Fibroblast of skin of left biceps (primary cell): ENCODE data around the gene TFEB.

ENCODE experiments used
- DNase-seq, 2 experiments: peaks; one replicate each; pipeline ENCODE4 v3.0.0-alpha.2; 2013; ENCODE audit warnings: low read depth in 2 of 2

Gene TFEB

GRCh38 chr6:41706876-41707564 is 28.4 kb downstream of the TFEB start:
- peak in 1 of 2 experiments; percentile 15 for DNase-seq

GRCh38 chr6:41705996-41706835 is 29.2 kb downstream of the TFEB start:
- DNase-seq: no peak

- DNase-seq: no peak
Measured at GRCh38 chr6:41705311-41705995, 30.0 kb downstream of the TFEB start.

- no peak for DNase-seq
Measured at GRCh38 chr6:41704656-41705310, 30.6 kb downstream of the TFEB start.

- no peak for DNase-seq
Measured at GRCh38 chr6:41704028-41704427, 31.4 kb downstream of the TFEB start.

- DNase-seq: no peak
Measured at GRCh38 chr6:41702771-41703494, 32.5 kb downstream of the TFEB start.

GRCh38 chr6:41702089-41702745 is 33.2 kb downstream of the TFEB start:
- no peak for DNase-seq

GRCh38 chr6:41700463-41701347 is 34.7 kb downstream of the TFEB start:
- DNase-seq: no peak

GRCh38 chr6:41699063-41699462 is 36.3 kb downstream of the TFEB start:
- no peak for DNase-seq

GRCh38 chr6:41697861-41698781 is 37.3 kb downstream of the TFEB start:
- DNase-seq: peak; percentile 92

- no peak for DNase-seq
Measured at GRCh38 chr6:41696788-41697187, 38.6 kb downstream of the TFEB start.

- DNase-seq: no peak
Measured at GRCh38 chr6:41695825-41696224, 39.6 kb downstream of the TFEB start.

GRCh38 chr6:41694815-41695526 is 40.4 kb downstream of the TFEB start:
- no peak for DNase-seq

- DNase-seq: no peak
Measured at GRCh38 chr6:41693281-41694240, 41.8 kb downstream of the TFEB start.

- no peak for DNase-seq
Measured at GRCh38 chr6:41692730-41693129, 42.7 kb downstream of the TFEB start.

- DNase-seq: no peak
Measured at GRCh38 chr6:41692080-41692675, 43.2 kb downstream of the TFEB start.
